ENCODE results near the gene TAF11L6. TPM values are rescaled to one million over a fixed set of nuclear protein-coding genes. Genes with fewer than 3 reads are reported as not detected.
"Not testable (repeated sequence)": the region's sequence is repeated elsewhere in the genome, so short reads cannot be mapped to it uniquely, and the experiment has no call there.

The TAF11L6 gene
- not detected for total RNA-seq
- long read RNA-seq = 0 reads

DNA sequence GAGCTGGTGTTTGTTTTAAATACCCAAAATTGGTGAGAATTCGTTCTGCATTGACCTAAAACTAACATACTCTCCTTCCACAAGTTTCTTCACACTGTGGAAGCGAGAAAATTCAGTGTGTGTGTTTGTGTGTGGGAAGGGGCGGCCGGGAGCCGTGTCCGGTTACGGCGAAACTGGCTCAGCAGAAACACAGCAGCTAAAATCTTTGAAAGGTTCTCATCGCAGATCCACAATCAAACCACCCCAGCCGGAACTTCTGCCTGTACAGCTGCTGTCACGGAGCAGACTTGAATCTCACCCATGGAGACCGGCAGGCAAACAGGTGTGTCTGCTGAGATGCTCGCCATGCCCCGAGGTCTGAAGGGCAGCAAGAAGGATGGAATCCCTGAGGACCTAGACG lies at the start of gene TAF11L6:
TAF11L6 (plus strand) TSS at position 301 of the 400 bp plus-strand sequence.
- intact Hi-C loops (cut with DNase I); DNase-seq (ENCODE audit: low spot score): not testable (repeated sequence)

DNA sequence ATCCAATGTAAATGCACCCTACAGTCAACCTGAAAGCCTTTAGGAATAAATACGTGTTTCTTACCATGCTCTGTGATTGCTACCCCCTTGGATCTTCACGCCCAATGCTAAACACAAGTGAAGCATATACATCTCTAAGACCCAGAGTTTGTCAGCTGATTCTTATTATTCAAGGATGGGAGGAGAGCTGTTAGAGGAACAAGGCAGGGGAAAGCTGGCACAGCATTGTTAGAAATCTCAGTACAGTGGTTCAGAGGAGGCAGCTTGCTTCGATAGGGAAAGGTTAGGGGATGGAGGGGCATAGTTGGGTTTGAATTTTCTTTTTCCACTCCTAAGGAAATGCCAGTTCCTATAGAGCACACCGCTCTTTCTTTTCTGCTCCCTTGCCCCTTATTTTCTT lies 47.1 kb upstream of the TAF11L6 start:
- intact Hi-C loops (cut with DNase I) = no loop called here

DNA sequence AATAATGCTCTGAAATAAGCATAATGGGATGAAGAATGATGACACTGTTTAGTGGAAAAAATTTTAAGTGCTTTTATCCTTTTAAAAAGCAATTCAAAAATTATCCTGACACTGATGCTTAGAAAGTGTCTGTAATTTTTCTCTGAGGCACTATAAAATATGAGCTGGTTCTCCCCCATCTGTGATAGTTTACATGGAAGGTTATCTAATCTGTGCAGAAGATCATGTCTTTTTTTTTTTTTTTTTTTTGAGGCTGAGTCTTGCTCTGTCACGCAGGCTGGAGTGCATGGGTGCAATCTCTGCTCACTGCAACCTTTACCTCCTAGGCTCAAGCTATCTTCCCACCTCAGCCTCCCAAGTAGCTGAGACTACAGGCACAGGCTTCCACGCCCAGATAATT lies 45.7 kb upstream of the TAF11L6 start:
- intact Hi-C loops (cut with DNase I) = no loop called here
- DNase-seq (ENCODE audit: low spot score) = no peak

More for the DNA sequence above, 47.1 kb upstream of the TAF11L6 start:
- no peak for DNase-seq (ENCODE audit: low spot score)

- DNase-seq (ENCODE audit: low spot score); intact Hi-C loops (cut with DNase I): not testable (repeated sequence)
Observed at GRCh38 chr5:17486464-17487173, 41.9 kb upstream of the TAF11L6 start.

- DNase-seq (ENCODE audit: low spot score) = no peak
- intact Hi-C loops (cut with DNase I) = no loop called here
Observed at GRCh38 chr5:17487174-17487512, 41.3 kb upstream of the TAF11L6 start.

DNA sequence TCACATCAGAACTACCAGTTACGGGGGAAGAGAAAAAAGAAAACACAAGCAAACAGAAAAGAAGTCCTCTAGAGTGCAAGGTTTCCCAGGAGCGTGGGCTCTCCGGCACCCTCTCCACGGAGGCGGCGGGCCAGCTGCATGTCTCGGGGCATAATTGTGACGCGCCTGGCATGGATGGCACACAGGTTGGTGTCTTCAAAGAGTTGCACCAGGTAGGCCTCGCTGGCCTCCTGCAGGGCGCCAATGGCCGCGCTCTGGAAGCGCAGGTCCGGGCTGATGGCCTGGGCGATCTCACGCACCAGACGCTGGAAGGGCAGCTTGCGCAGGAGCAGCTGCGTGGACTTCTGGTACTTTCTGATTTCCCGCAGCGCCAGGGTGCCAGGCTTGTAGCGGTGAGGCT lies 37.2 kb upstream of the TAF11L6 start:
- DNase-seq (ENCODE audit: low spot score); intact Hi-C loops (cut with DNase I): not testable (repeated sequence)

DNA sequence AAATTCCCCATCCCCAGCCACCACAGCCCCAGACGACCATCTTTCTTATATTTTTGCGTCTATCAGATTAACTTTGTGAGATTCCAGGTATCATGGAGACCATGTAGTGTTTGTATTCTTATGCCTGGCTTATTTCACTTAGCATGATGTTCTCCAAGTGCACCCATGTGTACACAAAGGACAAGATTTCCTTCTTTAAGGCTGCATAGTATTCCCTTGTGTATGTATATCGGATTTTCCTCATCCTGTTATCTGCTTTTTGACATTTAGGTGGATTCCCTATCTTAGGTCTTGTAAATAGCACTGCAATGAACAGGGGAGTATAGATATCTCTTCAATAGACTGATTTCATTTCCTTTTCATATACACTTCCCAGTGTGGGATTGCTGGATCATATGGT lies 35.7 kb upstream of the TAF11L6 start:
- no peak for DNase-seq (ENCODE audit: low spot score)
- intact Hi-C loops (cut with DNase I) = no loop called here

- no peak for DNase-seq (ENCODE audit: low spot score)
- intact Hi-C loops (cut with DNase I) = no loop called here
Observed at GRCh38 chr5:17497446-17497845, 31.0 kb upstream of the TAF11L6 start.

DNA sequence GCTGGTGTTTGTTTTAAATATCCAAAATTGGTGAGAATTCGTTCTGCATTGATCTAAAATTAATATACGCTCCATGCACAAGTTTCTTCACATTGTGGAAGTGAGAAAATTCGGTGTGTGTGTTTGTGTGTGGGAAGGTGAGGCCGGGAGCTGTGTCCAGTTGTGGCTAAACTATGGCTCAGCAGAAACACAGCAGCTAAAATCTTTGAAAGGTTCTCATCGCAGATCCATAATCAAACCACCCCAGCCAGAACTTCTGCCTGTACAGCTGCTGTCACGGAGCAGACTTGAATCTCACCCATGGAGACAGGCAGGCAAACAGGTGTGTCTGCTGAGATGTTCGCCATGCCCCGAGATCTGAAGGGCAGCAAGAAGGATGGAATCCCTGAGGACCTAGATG lies 30.5 kb upstream of the TAF11L6 start, which contains the start of gene TAF11L2:
TAF11L2 (plus strand) TSS at position 301 of the 400 bp plus-strand sequence.
- intact Hi-C loops (cut with DNase I); DNase-seq (ENCODE audit: low spot score): not testable (repeated sequence)

DNA sequence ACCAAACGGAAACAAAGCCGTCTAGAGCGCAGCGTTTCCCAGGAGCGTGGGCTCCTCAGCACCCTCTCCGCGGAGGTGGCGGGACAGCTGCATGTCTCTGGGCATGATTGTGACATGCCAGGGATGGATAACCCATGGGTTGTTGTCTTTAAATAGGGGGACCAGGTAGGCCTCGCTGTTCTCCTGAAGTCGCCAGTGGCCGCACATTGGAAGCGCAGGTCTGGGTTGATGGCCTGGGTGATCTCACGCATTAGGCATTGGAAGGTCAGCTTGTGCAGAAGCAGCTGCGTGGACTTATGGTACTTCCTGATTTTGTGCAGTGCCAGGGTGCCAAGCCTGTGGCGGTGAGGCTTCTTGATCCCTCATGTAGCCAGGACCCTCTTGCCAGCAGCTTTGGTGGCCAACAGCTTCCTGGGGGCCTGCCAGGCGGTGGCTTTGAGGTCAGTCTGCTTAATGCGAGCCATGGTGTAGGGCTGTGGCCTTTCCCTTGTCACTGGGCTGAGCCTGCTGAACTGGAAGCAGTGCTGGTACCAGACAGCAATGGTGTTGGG lies 16.6 kb upstream of the TAF11L6 start:
- DNase-seq (ENCODE audit: low spot score) = no peak
- intact Hi-C loops (cut with DNase I) = no loop called here

DNA sequence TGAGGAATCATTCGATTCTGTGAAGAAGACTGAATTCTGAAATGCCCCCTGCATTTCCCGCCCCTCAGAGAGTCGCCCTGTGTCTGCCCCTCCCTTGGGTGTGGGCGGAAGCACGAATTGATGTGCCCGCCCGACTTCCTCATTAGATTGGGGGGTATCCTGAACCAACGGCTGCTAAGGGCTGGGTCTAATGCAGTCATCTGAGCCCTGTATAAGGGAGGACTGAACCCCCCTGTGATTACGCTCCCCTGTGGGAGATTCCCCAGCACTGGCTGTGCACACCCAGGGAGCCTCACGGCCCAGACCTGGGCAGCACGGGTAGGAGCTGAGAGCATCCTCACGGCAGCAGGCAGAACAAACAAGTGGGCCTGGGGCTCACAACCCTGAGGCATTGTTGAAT lies 10.9 kb upstream of the TAF11L6 start:
- peak; percentile 89 for DNase-seq (ENCODE audit: low spot score)
- intact Hi-C loops (cut with DNase I) = not testable (repeated sequence)

GRCh38 chr5:17518067-17518466 lies 10.4 kb upstream of the TAF11L6 start, which contains the start of gene TAF11L3:
Gene TAF11L3 (plus strand): TSS chr5:17518367.
- intact Hi-C loops (cut with DNase I); DNase-seq (ENCODE audit: low spot score): not testable (repeated sequence)

DNA sequence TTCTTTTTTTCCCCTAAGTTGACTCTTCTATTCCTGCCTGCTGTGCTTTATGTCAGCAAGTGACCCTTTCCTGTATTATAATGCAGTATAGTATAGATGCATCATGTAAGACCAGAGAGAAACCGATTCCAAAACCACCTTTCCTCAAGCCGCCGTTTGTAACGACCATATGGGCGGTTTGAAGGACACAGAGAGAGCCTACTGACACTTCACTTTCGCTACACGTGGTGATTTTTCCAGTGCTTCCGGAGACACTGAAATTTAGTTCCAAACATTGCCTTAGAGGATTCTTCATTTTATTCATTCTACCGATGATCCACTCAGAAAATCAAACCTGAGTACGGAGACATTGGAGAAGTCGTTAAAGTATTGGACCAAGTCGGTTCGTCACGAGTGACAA lies 9.0 kb upstream of the TAF11L6 start:
- intact Hi-C loops (cut with DNase I); DNase-seq (ENCODE audit: low spot score): not testable (repeated sequence)

DNA sequence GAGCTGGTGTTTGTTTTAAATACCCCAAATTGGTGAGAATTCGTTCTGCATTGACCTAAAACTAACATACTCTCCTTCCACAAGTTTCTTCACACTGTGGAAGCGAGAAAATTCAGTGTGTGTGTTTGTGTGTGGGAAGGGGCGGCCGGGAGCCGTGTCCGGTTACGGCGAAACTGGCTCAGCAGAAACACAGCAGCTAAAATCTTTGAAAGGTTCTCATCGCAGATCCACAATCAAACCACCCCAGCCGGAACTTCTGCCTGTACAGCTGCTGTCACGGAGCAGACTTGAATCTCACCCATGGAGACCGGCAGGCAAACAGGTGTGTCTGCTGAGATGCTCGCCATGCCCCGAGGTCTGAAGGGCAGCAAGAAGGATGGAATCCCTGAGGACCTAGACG lies 7.0 kb upstream of the TAF11L6 start, which contains the start of gene TAF11L4:
TAF11L4 (plus strand) TSS at position 301 of the 400 bp plus-strand sequence.
- intact Hi-C loops (cut with DNase I); DNase-seq (ENCODE audit: low spot score): not testable (repeated sequence)

DNA sequence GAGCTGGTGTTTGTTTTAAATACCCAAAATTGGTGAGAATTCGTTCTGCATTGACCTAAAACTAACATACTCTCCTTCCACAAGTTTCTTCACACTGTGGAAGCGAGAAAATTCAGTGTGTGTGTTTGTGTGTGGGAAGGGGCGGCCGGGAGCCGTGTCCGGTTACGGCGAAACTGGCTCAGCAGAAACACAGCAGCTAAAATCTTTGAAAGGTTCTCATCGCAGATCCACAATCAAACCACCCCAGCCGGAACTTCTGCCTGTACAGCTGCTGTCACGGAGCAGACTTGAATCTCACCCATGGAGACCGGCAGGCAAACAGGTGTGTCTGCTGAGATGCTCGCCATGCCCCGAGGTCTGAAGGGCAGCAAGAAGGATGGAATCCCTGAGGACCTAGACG lies 3.5 kb upstream of the TAF11L6 start, which contains the start of gene TAF11L5:
TAF11L5 (plus strand) TSS at position 301 of the 400 bp plus-strand sequence.
- intact Hi-C loops (cut with DNase I); DNase-seq (ENCODE audit: low spot score): not testable (repeated sequence)

DNA sequence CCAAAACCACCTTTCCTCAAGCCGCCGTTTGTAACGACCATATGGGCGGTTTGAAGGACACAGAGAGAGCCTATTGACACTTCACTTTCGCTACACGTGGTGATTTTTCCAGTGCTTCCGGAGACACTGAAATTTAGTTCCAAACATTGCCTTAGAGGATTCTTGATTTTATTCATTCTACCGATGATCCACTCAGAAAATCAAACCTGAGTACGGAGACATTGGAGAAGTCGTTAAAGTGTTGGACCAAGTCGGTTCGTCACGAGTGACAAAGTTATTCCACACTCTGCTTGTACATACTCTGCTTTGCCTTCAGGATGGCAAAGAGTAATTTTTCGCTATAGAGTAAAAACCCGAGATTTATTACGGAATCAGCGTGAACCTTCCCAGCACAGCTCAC lies 2.0 kb upstream of the TAF11L6 start:
- DNase-seq (ENCODE audit: low spot score) = peak; percentile 86
- intact Hi-C loops (cut with DNase I) = not testable (repeated sequence)

Other genes starting within 250 kb of the TAF11L6 start
- not detected for gene TAF11L2, start 30.4 kb upstream of the TAF11L6 start, total RNA-seq
- not detected for gene TAF11L3, start 10.3 kb upstream of the TAF11L6 start, total RNA-seq
- gene TAF11L4, start 6.9 kb upstream of the TAF11L6 start, total RNA-seq = not detected
- not detected for gene TAF11L5, start 3.4 kb upstream of the TAF11L6 start, total RNA-seq
- not detected for gene TAF11L7, start 57.1 kb downstream of the TAF11L6 start, total RNA-seq
- not detected for gene TAF11L8, start 62.3 kb downstream of the TAF11L6 start, total RNA-seq
- not detected for gene TAF11L9, start 65.7 kb downstream of the TAF11L6 start, total RNA-seq
- gene TAF11L10, start 69.2 kb downstream of the TAF11L6 start, total RNA-seq = not detected
- gene TAF11L11, start 75.5 kb downstream of the TAF11L6 start, total RNA-seq = not detected
- gene TAF11L12, start 81.7 kb downstream of the TAF11L6 start, total RNA-seq = not detected
- gene TAF11L13, start 103.4 kb downstream of the TAF11L6 start, total RNA-seq = not detected
- gene TAF11L14, start 105.8 kb downstream of the TAF11L6 start, total RNA-seq = not detected